ENCODE measurements around the gene CRB2. TPM values are rescaled to one million over a fixed set of nuclear protein-coding genes. Genes with fewer than 3 reads are reported as not detected.

The CRB2 gene
- polyA plus RNA-seq = under 1 TPM in 2 of 4 donors, not detected in 2; 0.06 to 0.47 TPM
- long read RNA-seq, donor 1 = 0 reads
- long read RNA-seq, donor 2 = 0 reads
- long read RNA-seq, donor 3 = 0 reads
- long read RNA-seq, donor 4 = 0 reads
- long read RNA-seq, donor 5 = 0 reads
- long read RNA-seq, donor 6 = 0 reads
- long read RNA-seq, donor 7 = 0 reads
- long read RNA-seq, donor 8 = 0 reads
- long read RNA-seq, donor 9 = 0 reads
- long read RNA-seq, donor 10 = 0 reads

DNA sequence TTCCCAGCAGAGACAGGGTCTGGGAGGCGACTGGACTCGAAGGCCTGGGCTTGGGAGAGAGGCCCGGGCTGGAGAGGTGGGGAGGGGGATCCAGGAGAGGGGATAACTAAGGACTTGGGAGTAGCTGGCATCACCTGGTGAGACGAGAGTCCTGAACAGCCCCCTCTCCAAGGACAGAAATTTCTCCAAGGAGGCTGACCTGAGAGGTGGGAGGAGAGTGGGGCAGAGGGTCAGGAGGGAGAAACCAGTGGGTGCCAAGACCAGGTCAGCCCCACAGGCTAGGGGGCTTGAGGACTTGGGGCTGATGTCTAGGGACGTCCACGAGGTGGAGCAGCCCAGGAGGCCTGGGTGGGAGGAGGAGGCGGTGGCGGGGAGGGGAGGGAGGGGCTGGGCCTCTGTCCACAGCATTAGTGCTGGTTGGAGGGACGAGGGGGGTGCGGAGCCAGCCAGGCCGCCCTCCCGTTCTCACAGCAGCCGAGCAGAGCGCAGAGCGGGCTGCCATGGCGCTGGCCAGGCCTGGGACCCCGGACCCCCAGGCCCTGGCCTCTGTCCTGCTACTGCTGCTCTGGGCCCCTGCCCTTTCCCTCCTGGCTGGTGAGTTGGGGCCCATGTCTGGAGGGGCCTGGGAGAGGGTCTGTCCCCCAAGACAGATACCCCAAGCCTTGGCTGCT is at the start of gene CRB2:
Gene CRB2 (plus strand): TSS at position 437 of the 671 bp plus-strand sequence. CDS start 64 bp downstream, at position 501.
- Histone ChIP-seq H3K27ac (ENCODE audit: low read depth in 1 of 3, low read length in 2 of 3) (no peak within 1 kb of the TSS), H3K27me3 (ENCODE audit: control insufficient read depth in 3 of 3, insufficient read depth in 3 of 3, low read length in 3 of 3) (peaks cover 0 to 6% (median 0%) of the 10 kb centered on the region in 3 donors), H3K36me3 (ENCODE audit: control insufficient read depth in 3 of 3, insufficient read depth in 2 of 3, low read depth in 1 of 3, low read length in 3 of 3) (no peaks in the 10 kb centered on the region), H3K9me3 (ENCODE audit: control insufficient read depth in 2 of 2, insufficient read depth in 1 of 2, low read depth in 1 of 2, low read length in 1 of 2) (no peaks in the 10 kb centered on the region), H3K4me3 (ENCODE audit: low read depth in 1 of 3, low read length in 3 of 3) (no peak within 1 kb of the TSS), H3K4me1 (ENCODE audit: control insufficient read depth in 3 of 3, insufficient read depth in 2 of 3, low read depth in 1 of 3, low read length in 2 of 3) (peaks cover 0 to 18% (median 7%) of the 10 kb centered on the region in 3 donors)
- no peak for DNase-seq
- no peak for FAIRE-seq
- WGBS, 3 donors = 65 to 84% (median 81%) methylated on average over 11 to 17 of the region's 17 CpGs

DNA sequence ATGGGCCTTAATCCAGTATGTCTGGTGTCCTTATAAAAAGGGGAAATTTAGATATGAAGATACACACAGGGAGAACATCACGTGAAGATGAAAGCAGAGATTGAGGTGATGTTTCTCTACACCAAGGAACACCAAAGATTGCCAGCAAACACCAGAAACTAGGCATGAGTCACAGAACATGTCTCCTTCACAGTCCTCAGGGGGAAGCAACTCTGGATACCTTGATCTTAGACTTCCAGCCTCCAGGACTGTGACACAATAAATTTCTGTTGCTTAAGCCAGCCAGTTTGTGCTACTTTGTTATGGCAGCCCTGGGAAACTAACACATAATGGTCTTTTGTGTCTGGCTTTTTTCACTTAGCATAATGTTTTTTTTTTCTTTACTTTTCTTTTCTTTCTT is 46.4 kb upstream of the CRB2 start:
- Histone ChIP-seq H3K27ac (ENCODE audit: low read depth in 1 of 3, low read length in 2 of 3) (no peak overlapping the region), H3K4me3 (ENCODE audit: low read depth in 1 of 3, low read length in 3 of 3) (no peak overlapping the region), H3K27me3 (ENCODE audit: control insufficient read depth in 3 of 3, insufficient read depth in 3 of 3, low read length in 3 of 3) (no peaks in the 10 kb centered on the region), H3K4me1 (ENCODE audit: control insufficient read depth in 3 of 3, insufficient read depth in 2 of 3, low read depth in 1 of 3, low read length in 2 of 3) (peaks cover 0 to 6% (median 0%) of the 10 kb centered on the region in 3 donors), H3K36me3 (ENCODE audit: control insufficient read depth in 3 of 3, insufficient read depth in 2 of 3, low read depth in 1 of 3, low read length in 3 of 3) (no peaks in the 10 kb centered on the region), H3K9me3 (ENCODE audit: control insufficient read depth in 2 of 2, insufficient read depth in 1 of 2, low read depth in 1 of 2, low read length in 1 of 2) (no peaks in the 10 kb centered on the region)
- WGBS, 3 donors = 72 to 75% (median 74%) methylated on average over 1 of the region's 1 CpG
- FAIRE-seq (no peak), DNase-seq (no peak)

DNA sequence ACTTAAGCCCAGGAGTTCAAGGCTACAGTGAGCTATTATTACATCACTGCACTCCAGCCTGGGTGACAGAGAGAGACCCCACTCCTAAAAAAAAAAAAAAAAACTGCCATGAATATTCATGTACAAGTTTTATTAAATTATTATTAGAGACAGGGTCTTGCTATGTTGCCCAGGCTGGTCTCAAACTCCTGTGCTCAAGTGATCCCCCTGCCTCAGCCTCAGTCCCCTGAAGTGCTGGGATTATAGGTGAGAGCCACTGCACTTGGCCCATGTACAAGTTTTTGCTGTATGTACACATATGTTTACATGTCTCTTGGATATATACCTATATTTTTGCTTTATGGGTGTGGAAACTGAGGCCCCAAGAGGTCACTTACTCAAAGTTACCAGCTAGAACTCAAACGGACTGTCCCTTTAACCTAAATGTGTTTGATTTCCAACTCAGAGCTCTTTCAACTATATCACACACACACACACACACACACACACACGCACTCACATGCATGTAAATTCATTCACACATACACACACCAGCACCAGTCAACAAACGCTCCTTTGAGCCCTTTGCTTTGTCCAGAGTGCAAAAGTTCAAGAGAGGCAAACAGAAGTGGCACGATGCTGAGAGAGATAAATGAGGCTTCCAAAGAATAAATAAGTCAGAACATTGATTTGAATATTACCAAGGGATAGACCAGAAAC is 45.3 kb upstream of the CRB2 start:
- no peaks in the 10 kb centered on the region for H3K36me3 ChIP-seq (ENCODE audit: control insufficient read depth in 3 of 3, insufficient read depth in 2 of 3, low read depth in 1 of 3, low read length in 3 of 3)
- DNase-seq (no peak), FAIRE-seq (no peak)
- WGBS, 3 donors = 41 to 51% (median 47%) methylated on average over 4 of the region's 4 CpGs
- no peaks in the 10 kb centered on the region for H3K9me3 ChIP-seq (ENCODE audit: control insufficient read depth in 2 of 2, insufficient read depth in 1 of 2, low read depth in 1 of 2, low read length in 1 of 2)
- H3K4me1 ChIP-seq (ENCODE audit: control insufficient read depth in 3 of 3, insufficient read depth in 2 of 3, low read depth in 1 of 3, low read length in 2 of 3) = no peaks in the 10 kb centered on the region
- H3K27ac ChIP-seq (ENCODE audit: low read depth in 1 of 3, low read length in 2 of 3) = no peak overlapping the region
- no peak overlapping the region for H3K4me3 ChIP-seq (ENCODE audit: low read depth in 1 of 3, low read length in 3 of 3)
- no peaks in the 10 kb centered on the region for H3K27me3 ChIP-seq (ENCODE audit: control insufficient read depth in 3 of 3, insufficient read depth in 3 of 3, low read length in 3 of 3)

DNA sequence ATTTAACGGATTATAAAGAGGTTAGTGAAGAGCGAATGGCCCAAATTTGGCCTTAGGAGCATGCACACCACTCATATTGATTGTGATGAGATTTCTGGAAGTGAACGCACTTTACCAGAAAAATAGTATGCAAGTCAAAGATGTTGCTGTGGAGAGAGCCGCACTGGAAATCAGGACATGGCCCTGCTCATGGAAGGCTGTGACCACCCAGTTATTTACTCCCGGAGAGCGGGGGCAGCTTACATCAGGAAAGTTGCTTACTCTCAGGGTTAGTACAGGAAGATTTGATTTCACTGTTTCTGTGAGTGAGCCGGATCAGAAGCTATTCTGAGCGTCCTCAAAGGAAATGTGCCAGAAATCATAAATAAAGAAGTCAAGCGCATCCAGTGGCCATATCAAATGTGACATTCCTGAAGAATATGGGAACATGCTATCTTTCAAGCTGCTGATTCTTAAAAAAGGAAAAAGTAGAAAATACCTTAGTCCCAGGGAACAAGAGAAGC is 44.7 kb upstream of the CRB2 start:
- Histone ChIP-seq H3K27ac (ENCODE audit: low read depth in 1 of 3, low read length in 2 of 3) (no peak overlapping the region), H3K27me3 (ENCODE audit: control insufficient read depth in 3 of 3, insufficient read depth in 3 of 3, low read length in 3 of 3) (no peaks in the 10 kb centered on the region), H3K4me3 (ENCODE audit: low read depth in 1 of 3, low read length in 3 of 3) (no peak overlapping the region), H3K9me3 (ENCODE audit: control insufficient read depth in 2 of 2, insufficient read depth in 1 of 2, low read depth in 1 of 2, low read length in 1 of 2) (no peaks in the 10 kb centered on the region), H3K4me1 (ENCODE audit: control insufficient read depth in 3 of 3, insufficient read depth in 2 of 3, low read depth in 1 of 3, low read length in 2 of 3) (no peaks in the 10 kb centered on the region), H3K36me3 (ENCODE audit: control insufficient read depth in 3 of 3, insufficient read depth in 2 of 3, low read depth in 1 of 3, low read length in 3 of 3) (no peaks in the 10 kb centered on the region)
- 59 to 77% (median 77%) methylated on average over 9 of the region's 9 CpGs for whole genome bisulfite sequencing, 3 donors
- DNase-seq = no peak
- FAIRE-seq = no peak

DNA sequence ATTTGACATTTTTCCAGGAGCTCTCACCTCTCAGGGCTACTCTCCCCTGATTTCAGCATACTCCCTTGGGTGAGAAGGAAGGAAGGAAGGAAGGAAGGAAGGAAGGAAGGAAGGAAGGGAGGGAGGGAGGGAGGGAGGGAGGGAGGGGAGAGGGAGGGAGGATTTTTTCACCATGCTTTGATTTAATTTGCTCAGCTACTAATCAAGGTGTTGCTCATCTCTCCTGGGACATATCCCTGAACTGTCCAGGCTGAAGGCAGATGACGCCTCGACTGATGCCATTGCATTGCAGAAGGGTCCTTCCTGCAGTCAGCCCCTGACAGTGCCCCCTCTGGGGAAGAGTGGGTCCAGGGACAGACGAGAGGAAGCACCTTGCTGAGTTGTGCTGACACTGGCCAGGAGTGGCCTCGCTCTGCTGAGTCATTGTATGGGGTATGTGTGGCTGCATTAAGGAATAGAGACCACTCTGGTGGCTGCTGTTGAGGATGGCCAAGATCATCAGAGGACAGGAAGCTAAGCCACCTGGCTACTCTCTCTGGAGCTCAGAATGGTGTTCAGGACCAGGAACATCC is 43.6 kb upstream of the CRB2 start:
- no peak for DNase-seq
- Histone ChIP-seq H3K4me1 (ENCODE audit: control insufficient read depth in 3 of 3, insufficient read depth in 2 of 3, low read depth in 1 of 3, low read length in 2 of 3) (no peaks in the 10 kb centered on the region), H3K9me3 (ENCODE audit: control insufficient read depth in 2 of 2, insufficient read depth in 1 of 2, low read depth in 1 of 2, low read length in 1 of 2) (no peaks in the 10 kb centered on the region), H3K4me3 (ENCODE audit: low read depth in 1 of 3, low read length in 3 of 3) (no peak overlapping the region), H3K27me3 (ENCODE audit: control insufficient read depth in 3 of 3, insufficient read depth in 3 of 3, low read length in 3 of 3) (no peaks in the 10 kb centered on the region), H3K36me3 (ENCODE audit: control insufficient read depth in 3 of 3, insufficient read depth in 2 of 3, low read depth in 1 of 3, low read length in 3 of 3) (no peaks in the 10 kb centered on the region), H3K27ac (ENCODE audit: low read depth in 1 of 3, low read length in 2 of 3) (no peak overlapping the region)
- FAIRE-seq = no peak
- 69 to 80% (median 75%) methylated on average over 4 of the region's 4 CpGs for WGBS, 3 donors

DNA sequence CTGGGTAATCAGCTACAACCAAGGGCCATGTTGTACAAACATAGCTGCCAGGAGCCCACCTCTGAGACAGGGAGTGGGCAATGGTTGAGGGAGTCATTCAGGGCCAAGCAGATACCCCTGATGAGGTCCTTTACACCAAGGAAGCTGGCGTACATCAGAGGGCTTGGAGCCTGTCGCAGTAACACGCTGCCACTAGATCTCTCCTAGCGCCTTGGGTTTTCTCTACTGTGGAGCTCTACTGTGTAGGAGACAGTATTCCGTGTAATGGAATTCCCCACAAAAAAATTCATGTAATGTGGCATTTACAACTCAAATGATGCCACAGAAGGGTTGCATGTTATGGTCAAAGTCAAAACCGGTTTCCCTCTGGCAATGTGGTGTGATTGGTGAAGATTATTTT is 41.4 kb upstream of the CRB2 start:
- Histone ChIP-seq H3K36me3 (ENCODE audit: control insufficient read depth in 3 of 3, insufficient read depth in 2 of 3, low read depth in 1 of 3, low read length in 3 of 3) (no peaks in the 10 kb centered on the region), H3K27me3 (ENCODE audit: control insufficient read depth in 3 of 3, insufficient read depth in 3 of 3, low read length in 3 of 3) (peaks cover 0 to 3% (median 0%) of the 10 kb centered on the region in 3 donors), H3K9me3 (ENCODE audit: control insufficient read depth in 2 of 2, insufficient read depth in 1 of 2, low read depth in 1 of 2, low read length in 1 of 2) (no peaks in the 10 kb centered on the region), H3K4me3 (ENCODE audit: low read depth in 1 of 3, low read length in 3 of 3) (no peak overlapping the region), H3K27ac (ENCODE audit: low read depth in 1 of 3, low read length in 2 of 3) (no peak overlapping the region), H3K4me1 (ENCODE audit: control insufficient read depth in 3 of 3, insufficient read depth in 2 of 3, low read depth in 1 of 3, low read length in 2 of 3) (no peaks in the 10 kb centered on the region)
- DNase-seq (no peak), FAIRE-seq (no peak)
- WGBS, 3 donors = 94 to 96% (median 94%) methylated on average over 6 of the region's 6 CpGs

DNA sequence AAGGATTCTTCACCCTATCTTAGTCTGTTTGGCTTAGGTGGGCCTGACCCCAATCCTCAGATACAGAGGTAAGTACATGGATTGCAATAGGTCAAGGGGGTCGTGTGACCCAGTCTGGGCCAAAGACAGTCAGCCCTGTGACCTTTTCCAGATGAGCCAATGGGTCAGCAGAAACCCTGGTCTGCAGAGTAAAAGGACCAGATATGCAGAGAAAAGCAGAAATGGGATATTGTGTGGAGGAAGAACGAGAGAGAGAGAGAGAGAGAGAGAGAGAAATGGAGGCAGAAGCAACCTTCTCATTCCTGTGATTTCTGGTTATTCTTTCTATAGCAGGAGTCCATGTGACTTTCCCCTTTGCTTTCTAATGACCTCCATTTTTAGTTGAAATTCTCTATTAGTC is 40.4 kb upstream of the CRB2 start:
- peaks cover 0 to 5% (median 0%) of the 10 kb centered on the region in 3 donors for H3K27me3 ChIP-seq (ENCODE audit: control insufficient read depth in 3 of 3, insufficient read depth in 3 of 3, low read length in 3 of 3)
- H3K9me3 ChIP-seq (ENCODE audit: control insufficient read depth in 2 of 2, insufficient read depth in 1 of 2, low read depth in 1 of 2, low read length in 1 of 2) = no peaks in the 10 kb centered on the region
- no peak for FAIRE-seq
- WGBS, 3 donors = 72 to 87% (median 77%) methylated on average over 2 of the region's 2 CpGs
- no peak for DNase-seq
- H3K4me3 ChIP-seq (ENCODE audit: low read depth in 1 of 3, low read length in 3 of 3) = no peak overlapping the region
- H3K4me1 ChIP-seq (ENCODE audit: control insufficient read depth in 3 of 3, insufficient read depth in 2 of 3, low read depth in 1 of 3, low read length in 2 of 3) = no peaks in the 10 kb centered on the region
- H3K27ac ChIP-seq (ENCODE audit: low read depth in 1 of 3, low read length in 2 of 3) = no peak overlapping the region
- H3K36me3 ChIP-seq (ENCODE audit: control insufficient read depth in 3 of 3, insufficient read depth in 2 of 3, low read depth in 1 of 3, low read length in 3 of 3) = no peaks in the 10 kb centered on the region

DNA sequence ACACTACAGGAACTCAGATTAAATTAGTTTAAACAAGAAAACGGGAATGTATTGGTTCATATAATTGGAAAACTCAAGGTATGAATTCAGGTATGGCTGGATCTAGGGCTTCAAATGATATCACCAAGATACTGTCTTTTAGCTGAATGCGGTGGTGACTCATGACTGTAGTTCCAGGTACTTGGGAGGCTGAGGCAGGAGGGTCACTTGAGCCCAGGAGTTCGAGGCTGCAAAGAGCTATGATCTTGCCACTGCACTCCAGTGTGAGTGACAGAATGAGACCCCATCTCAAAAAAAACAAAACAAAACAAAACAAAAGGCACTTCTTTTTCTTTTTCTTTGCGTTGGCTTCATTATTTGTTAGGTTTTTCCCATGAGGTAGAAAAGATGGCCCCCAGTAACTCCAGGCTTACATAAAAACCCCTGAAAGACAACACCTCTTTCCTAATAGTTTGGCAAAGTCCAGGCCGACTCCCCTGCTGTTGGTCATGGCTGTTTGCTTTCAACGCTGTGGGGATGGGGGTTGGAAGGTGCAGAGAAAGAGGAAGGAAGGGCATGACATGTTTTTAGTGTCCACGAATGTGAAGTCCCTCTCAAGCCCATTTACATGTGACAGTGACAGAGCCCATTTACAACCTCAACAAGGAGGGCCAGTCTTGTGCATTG is 39.8 kb upstream of the CRB2 start:
- DNase-seq (no peak), FAIRE-seq (no peak)
- WGBS, 3 donors = 67 to 74% (median 71%) methylated on average over 7 of the region's 7 CpGs
- H3K4me1 ChIP-seq (ENCODE audit: control insufficient read depth in 3 of 3, insufficient read depth in 2 of 3, low read depth in 1 of 3, low read length in 2 of 3) = no peaks in the 10 kb centered on the region
- H3K27ac ChIP-seq (ENCODE audit: low read depth in 1 of 3, low read length in 2 of 3) = no peak overlapping the region
- H3K9me3 ChIP-seq (ENCODE audit: control insufficient read depth in 2 of 2, insufficient read depth in 1 of 2, low read depth in 1 of 2, low read length in 1 of 2) = no peaks in the 10 kb centered on the region
- H3K27me3 ChIP-seq (ENCODE audit: control insufficient read depth in 3 of 3, insufficient read depth in 3 of 3, low read length in 3 of 3) = peaks cover 0 to 5% (median 0%) of the 10 kb centered on the region in 3 donors
- H3K4me3 ChIP-seq (ENCODE audit: low read depth in 1 of 3, low read length in 3 of 3) = no peak overlapping the region
- H3K36me3 ChIP-seq (ENCODE audit: control insufficient read depth in 3 of 3, insufficient read depth in 2 of 3, low read depth in 1 of 3, low read length in 3 of 3) = no peaks in the 10 kb centered on the region

Data from small intestine (tissue), 16 donors.